GM18861 (cell line): ENCODE measurements around the gene CDH7.

Experiments used
- ATAC-seq: cut with Tn5 transposase; IDR thresholded peaks from one replicate; pipeline ENCODE4 v1.9.1; 2021; ENCODE audit not compliant: unreplicated experiment

Gene CDH7

DNA sequence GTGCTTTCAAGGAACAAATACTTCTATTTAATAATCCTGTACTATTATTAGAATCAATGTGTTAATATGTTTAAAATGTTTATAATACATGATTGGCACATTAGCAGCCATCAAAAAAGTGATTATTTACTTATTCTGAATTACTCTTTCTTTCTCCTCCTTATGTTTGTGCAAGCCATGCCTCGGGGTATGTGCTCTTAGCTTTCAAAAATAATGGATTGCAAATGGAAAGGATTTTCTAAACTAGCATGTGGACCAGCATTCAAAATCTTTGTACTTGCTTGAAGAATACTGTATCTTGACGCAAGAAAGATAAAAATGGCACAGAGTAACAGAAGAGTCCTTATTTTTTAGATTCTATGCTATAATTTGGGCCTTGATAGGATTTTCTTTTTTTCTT, 156.5 kb downstream of the CDH7 start:
- no peak for ATAC-seq

DNA sequence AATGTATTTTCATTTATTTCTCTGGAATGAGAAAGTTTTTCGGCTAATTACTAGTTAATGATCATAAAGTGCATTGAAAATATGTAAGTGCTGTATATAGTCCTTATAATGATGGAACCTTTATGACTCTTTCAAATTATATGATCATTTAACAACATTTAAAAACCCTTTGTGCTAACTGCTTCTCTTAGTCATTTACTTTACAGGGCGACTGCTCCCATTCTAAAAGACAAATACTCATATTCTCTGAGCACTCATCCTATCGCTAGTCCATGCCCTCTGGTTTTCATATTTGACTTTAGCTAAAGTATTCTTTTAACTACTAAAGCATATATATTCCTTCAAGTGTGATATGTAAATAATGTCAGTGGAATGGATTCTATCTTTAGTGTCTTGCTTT, 168.2 kb downstream of the CDH7 start:
- no peak for ATAC-seq

DNA sequence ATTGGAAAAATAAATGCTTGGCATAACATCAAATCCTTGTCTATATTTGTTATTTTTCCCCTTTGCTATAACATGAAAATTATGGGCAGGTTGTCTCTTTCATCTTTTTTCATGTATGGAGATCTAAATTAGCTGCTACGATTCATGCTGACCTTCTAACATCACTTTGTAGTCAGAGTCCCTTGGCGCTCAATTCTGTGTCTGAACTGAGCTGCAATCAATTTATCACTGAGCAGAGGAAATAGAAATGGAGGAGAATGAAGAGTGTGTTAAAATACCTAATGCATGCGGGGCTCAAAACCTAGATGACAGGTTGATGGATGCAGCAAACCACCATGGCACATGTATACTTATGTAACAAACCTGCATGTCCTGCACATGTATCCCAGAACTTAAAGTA, 168.9 kb downstream of the CDH7 start:
- ATAC-seq = no peak

DNA sequence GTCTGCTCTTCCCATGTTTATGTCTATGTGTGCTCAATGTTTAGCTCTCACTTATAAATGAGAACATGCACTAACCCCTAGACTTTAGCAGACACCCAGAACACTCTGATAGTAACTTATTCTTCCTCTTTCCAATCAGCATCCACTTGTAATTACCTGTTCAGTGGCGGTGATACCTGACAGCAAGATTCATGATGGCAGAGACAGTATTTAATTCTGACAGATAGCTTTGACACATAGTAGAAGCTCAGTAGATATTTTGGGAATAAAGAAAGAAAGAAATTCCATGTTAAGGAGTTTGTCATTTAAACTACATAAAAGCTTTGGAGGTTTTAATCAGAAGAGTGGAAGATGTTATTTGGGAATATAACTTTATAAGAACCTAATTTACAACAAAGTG, 171.3 kb downstream of the CDH7 start:
- no peak for ATAC-seq

DNA sequence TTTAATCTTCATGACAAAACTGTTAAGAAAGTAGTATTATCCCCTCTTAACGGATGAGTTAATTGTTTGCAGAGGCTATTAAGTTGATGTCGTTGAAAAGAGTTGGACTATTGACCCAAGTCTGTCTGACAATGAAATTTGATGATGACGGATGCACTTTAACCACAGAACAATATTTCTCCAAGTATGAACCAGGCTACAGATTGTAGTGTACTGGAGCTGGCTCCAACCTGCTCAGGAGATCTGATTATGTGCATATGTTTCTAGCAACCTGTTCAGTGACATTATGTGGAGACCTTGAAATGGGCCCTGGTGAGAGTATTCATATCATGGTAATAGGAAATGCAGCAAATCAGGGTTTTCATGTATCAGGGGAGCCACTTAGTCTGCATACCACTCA, 174.1 kb downstream of the CDH7 start:
- ATAC-seq = no peak

DNA sequence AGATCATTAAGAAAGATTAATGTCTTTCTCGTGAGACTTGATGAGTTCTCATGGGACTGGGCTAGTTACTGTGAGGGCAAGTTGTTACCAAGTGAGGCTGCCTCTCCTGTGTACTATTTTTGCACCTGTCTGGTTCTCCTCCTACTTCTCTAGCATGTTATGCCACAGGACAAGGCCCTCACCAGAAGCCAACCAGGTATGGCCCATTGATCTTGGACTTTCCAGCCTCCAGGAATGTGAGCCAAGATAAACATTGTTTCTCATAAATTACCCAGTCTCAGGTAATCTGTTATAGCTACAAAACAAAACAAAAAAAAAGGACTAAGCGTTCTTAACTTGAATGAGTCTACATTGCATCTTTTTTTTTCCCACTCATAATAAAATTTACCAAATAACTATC, 184.1 kb downstream of the CDH7 start:
- ATAC-seq = no peak

DNA sequence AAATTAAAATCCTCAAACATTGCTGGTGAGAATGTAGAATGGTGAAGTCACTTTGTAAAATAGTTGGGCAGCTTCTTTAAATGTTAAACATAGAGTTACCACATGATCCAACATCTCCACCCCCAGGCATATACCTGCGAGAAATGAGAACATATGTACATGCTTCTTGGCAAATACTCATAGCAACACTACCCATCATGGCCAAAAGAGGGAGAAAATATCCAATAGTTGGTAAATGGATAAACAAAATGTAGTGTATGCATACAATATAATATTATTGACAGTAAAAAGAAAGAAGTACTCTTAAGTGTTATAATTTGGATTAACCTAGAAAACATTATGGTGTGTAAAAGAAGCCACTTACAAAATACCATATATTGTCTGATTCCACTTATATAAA, 185.9 kb downstream of the CDH7 start:
- ATAC-seq = no peak

DNA sequence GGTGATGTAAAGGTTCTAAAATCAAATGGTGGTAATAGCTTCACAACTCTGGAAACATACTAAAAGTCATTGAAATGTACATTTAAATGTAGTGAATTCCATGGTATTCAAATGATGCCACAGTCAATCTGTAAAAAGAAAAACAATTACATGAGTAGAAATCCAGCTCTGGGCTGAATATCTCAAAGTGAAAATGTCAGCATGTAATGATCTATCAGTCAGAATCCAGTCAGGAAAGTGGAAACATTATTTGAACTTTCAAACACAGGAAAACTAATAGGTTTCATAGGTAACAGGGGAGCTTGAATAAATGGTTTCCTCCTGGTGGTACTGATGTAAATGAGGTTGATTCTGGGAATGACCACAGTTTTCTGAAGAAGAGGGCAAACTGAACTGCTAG, 186.4 kb downstream of the CDH7 start:
- ATAC-seq = no peak

DNA sequence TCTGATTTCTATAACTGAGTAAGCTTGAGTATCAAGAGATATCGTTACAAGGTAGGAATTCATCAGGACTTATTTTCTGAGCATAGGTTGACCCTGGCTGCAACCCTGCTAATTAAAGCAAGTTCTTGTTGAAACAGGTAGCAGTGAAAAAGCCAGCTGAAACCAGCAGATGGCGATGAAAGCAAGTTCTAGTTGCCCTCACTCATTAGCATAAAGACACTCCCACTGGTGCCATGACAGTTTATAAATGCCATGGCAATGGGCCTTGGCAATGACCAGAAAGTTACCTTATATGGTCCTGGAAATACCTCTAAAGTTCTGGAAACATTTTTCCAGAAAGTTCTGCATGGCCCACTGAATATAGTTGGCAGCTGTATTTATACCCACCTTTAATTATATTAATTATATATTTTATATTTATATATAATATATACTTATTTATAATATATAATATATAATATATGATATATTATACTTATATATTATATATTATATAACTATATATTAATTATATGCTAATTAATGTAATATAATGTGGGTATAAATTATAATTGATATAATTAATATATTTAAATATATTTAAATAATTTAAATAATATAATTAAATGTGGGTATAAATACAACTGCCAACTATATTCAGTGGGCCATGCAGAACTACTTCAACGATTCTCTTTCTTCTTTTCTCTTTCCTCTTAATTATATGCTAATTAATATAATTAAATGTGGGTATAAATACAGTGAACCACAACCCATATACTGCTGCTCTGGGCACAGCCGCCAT, 188.0 kb downstream of the CDH7 start:
- peak; percentile 66 for ATAC-seq
